BE2C (cell line): Measurements from ENCODE around the gene NPIPB8.
A peak's percentile ranks its signal among the peaks of the same experiment; 100 is the strongest.
"Not testable (repeated sequence)": the region's sequence is repeated elsewhere in the genome, so short reads cannot be mapped to it uniquely, and the experiment has no call there.

Experiments used
- DNase-seq: peaks from one replicate; pipeline ENCODE4 v3.0.0-alpha.2; 2020
- H3K27me3 ChIP-seq: fragments of 250-450 bp; sonication (Bioruptor Pico); 2 replicates; pipeline ENCODE4 v1.5.1; 2020; ENCODE audit warnings: mild to moderate bottlenecking
- H3K36me3 ChIP-seq: fragments of 250-450 bp; sonication (Bioruptor Pico); 2 replicates; pipeline ENCODE4 v1.5.1; 2020; ENCODE audit warnings: mild to moderate bottlenecking
- H3K4me1 ChIP-seq: fragments of 250-450 bp; sonication (Bioruptor Pico); 2 replicates; pipeline ENCODE4 v1.5.1; 2020
- H3K4me3 ChIP-seq: 2 replicates; pipeline ENCODE4 v1.5.1; 2011; ENCODE audit warnings: low read depth, low read length
- H3K9me3 ChIP-seq: fragments of 250-450 bp; sonication (Bioruptor Pico); 2 replicates; pipeline ENCODE4 v1.5.1; 2020
- CTCF ChIP-seq: IDR thresholded peaks from 2 replicates; pipeline ENCODE4 v1.5.1; 2012; ENCODE audit warnings: mild to moderate bottlenecking, low read depth, low read length

The NPIPB8 gene

GRCh38 chr16:28609631-28610594, 28.0 kb upstream of the NPIPB8 start, which contains the start of gene SULT1A1:
Gene SULT1A1 (minus strand): TSS chr16:28610044. CDS start chr16:28608855, 1,189 bp downstream.
- H3K9me3 ChIP-seq: no peaks in the 10 kb centered on the region
- H3K4me1 ChIP-seq: no peaks in the 10 kb centered on the region
- H3K27me3 ChIP-seq: no peaks in the 10 kb centered on the region
- DNase-seq: no peak
- H3K4me3 ChIP-seq: no peak within 1 kb of the TSS
- no peaks in the 10 kb centered on the region for H3K36me3 ChIP-seq
- TF ChIP-seq CTCF: no peak

DNA sequence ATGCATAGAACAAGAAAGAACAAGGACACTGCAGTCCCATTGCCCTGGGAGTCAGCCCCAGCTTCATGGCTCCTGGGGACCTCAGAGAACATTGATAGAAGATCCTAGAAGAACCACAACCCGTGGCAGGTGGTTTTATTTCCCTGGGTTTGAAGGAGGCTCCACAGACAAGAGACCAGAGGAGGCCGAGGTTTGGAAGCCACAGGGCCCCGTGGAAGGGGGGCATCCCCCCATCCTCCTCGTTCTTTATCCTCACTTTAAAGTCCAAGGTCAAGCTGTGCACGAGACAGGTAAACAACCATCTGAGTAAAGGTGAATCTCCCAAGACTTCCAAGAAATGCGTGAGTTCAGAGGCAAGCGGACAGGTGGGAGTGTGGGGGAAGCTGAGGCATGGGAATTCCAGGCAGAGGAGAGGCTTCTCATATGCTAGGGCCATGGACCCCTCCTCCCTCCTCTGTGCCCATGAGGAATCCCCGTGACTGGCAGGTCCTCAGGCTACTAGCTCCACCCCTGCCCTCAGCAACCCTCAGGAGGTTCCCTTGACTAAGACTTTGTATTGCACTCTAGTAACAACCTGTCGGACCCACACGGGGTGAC, 27.2 kb upstream of the NPIPB8 start:
- H3K4me3 ChIP-seq: no peak overlapping the region
- TF ChIP-seq CTCF: no peak

GRCh38 chr16:28612359-28613280, 25.2 kb upstream of the NPIPB8 start:
- H3K27me3 ChIP-seq, H3K9me3 ChIP-seq, H3K4me3 ChIP-seq, H3K4me1 ChIP-seq, H3K36me3 ChIP-seq, DNase-seq: not testable (repeated sequence)

More for the DNA sequence above, 27.2 kb upstream of the NPIPB8 start:
- Histone ChIP-seq H3K4me1 (no peaks in the 10 kb centered on the region), H3K9me3 (no peaks in the 10 kb centered on the region), H3K36me3 (no peaks in the 10 kb centered on the region), H3K27me3 (no peaks in the 10 kb centered on the region)
- DNase-seq: no peak

DNA sequence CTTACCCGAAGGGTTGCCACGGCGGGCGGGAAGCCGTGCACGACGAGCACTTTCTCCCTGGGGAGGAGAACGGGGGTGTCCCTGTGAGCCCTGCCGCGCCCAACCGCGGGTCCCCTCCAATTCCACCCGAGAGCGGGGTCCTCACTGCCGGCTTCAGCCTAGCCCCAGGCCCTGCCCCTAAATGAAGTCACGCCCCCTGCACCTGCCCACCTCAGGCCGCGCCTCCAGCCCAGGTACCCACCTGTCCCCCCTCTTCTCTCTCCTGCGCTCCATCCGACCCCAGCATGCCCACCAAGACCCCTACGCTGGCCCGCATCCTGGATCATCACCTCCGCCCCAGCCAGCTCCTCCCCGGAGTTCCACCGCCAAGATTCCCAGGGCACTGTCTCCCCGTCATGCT, 24.0 kb upstream of the NPIPB8 start:
- not testable (repeated sequence) for H3K36me3 ChIP-seq, H3K4me1 ChIP-seq, H3K4me3 ChIP-seq, DNase-seq, H3K9me3 ChIP-seq, H3K27me3 ChIP-seq

GRCh38 chr16:28614561-28614960, 23.3 kb upstream of the NPIPB8 start:
- H3K4me1 ChIP-seq, H3K27me3 ChIP-seq, DNase-seq, H3K9me3 ChIP-seq, H3K4me3 ChIP-seq, H3K36me3 ChIP-seq: not testable (repeated sequence)

GRCh38 chr16:28615486-28616223, 22.2 kb upstream of the NPIPB8 start:
- not testable (repeated sequence) for H3K4me3 ChIP-seq, H3K4me1 ChIP-seq, H3K9me3 ChIP-seq, H3K27me3 ChIP-seq, H3K36me3 ChIP-seq
- peak; percentile 66 for TF ChIP-seq CTCF
- DNase-seq: peak; percentile 70

DNA sequence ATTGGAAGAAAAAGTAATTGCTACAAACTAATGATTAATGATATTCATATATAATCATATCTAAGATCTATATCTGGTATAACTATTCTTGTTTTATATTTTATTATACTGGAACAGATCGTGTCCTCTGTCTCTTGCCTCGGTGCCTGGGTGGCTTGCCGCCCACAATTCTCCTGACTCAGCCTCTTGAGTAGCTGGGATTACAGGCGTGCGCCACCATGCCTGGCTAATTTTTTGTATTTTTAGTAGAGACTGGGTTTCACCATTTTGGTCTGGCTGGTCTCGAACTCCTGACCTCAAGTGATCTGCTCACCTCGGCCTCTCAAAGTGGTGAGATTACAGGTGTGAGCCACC, 21.7 kb upstream of the NPIPB8 start:
- not testable (repeated sequence) for H3K27me3 ChIP-seq, H3K4me3 ChIP-seq, H3K36me3 ChIP-seq, H3K4me1 ChIP-seq, DNase-seq, H3K9me3 ChIP-seq
